D721Med (cell line): Measurements from ENCODE around the gene TOM1L2.

Experiments used
- DNase-seq: peaks from one replicate; pipeline ENCODE4 v3.0.0; 2011; ENCODE audit warnings: low spot score; ENCODE audit not compliant: insufficient read length
- FAIRE-seq: peaks from 2 replicates; lab custom pipeline; 2011; peaks lifted over from hg19 to GRCh38; lab: Jason Lieb, UNC
- TF ChIP-seq, protein P1 (sequence below): IDR thresholded peaks from 2 replicates; pipeline ENCODE4 v1.5.1; 2012; ENCODE audit warnings: mild to moderate bottlenecking, control low read depth; ENCODE audit not compliant: insufficient read depth; ENCODE audit errors: missing control alignments

TOM1L2 gene

DNA sequence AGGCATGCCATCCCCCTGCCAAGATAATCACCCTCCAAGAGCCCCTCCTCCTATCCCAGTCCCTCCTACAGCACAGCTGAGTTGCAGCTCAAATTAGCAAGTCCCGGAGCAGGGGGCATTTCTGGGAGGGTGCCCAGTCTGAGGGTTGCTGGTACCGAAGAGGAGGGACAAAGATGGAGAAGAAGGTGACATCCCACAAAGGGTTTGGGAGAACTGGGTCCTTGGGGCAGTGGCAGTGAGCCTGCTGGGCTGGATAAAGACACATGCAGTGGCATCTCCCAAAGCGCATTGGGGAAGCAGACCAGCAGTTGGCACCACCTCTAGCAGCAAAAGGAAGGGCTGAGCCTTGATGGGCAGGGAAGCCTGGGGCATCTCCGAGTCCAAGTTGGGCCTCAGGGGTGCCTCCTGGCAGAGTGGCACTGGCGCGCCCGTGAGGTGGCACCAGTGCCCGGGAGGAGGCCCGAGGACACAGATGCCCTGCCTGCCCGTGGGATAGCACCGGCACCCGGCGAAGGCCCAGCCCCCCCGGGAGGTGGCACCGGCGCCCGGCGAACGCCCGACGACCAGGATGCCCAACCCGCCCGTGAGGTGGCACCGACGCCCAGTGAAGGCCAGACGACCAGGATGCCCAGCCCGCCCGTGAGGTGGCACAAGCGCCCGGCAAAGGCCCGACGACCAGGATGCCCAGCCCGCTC is 622 bp downstream of the TOM1L2 start:
- FAIRE-seq (no peak), DNase-seq (no peak)
- TF ChIP-seq, protein P1, sequence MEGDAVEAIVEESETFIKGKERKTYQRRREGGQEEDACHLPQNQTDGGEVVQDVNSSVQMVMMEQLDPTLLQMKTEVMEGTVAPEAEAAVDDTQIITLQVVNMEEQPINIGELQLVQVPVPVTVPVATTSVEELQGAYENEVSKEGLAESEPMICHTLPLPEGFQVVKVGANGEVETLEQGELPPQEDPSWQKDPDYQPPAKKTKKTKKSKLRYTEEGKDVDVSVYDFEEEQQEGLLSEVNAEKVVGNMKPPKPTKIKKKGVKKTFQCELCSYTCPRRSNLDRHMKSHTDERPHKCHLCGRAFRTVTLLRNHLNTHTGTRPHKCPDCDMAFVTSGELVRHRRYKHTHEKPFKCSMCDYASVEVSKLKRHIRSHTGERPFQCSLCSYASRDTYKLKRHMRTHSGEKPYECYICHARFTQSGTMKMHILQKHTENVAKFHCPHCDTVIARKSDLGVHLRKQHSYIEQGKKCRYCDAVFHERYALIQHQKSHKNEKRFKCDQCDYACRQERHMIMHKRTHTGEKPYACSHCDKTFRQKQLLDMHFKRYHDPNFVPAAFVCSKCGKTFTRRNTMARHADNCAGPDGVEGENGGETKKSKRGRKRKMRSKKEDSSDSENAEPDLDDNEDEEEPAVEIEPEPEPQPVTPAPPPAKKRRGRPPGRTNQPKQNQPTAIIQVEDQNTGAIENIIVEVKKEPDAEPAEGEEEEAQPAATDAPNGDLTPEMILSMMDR, result no peak

DNA sequence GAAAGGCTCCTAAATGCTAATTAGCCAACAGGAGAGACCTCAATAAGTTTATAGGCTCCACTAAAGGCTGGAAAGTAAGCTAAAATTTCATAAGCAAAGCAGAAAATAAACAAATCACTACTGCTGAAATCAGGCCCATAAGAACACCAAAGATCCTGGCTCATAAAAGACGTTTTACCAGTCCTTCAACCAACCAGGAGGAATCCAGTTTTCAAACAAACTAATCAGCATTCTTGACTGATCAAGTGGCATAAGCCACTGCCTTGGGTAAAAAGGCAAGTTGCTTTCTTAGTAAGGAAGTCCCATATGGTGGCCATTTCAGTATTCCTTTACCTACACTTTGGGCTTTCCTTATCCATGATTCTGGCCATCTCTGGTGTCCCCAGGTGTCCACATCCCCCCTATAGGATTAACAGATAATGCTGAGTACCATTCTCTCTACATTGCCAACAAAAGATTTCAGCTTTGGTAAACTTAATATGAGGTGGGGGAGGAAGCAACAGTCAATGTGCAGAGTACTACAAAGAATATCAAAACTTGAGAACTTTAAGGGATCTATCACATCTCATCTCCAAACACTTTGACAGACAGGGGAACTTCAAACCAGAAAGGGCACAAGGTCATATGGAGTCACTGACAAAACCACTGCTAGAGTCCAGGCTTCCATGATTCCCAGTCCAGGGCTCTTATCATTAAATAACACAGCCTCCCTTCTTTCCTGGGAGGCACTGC is 1.3 kb downstream of the TOM1L2 start:
- DNase-seq, result no peak
- no peak for FAIRE-seq
- TF ChIP-seq, protein P1, result no peak

DNA sequence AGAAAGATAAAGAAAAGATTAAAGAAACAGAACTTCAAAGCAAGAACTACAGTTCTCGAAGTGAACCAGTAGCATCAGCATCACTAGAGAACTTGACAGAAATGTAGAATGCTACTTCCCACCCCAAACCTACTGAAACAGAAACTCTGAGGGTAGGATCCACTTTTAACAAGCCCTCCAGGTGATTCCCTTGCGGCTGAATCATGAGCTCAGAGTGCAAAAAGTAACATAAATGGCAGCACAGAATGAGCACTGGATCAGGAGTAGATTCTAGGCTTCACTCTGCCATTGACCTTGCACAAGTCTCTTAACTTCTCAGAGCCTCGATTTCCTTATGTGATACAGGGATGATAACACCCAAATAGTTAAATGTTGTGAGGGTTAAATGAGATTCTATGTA is 5.8 kb downstream of the TOM1L2 start:
- DNase-seq (no peak), FAIRE-seq (no peak)
- TF ChIP-seq, protein P1, result no peak

DNA sequence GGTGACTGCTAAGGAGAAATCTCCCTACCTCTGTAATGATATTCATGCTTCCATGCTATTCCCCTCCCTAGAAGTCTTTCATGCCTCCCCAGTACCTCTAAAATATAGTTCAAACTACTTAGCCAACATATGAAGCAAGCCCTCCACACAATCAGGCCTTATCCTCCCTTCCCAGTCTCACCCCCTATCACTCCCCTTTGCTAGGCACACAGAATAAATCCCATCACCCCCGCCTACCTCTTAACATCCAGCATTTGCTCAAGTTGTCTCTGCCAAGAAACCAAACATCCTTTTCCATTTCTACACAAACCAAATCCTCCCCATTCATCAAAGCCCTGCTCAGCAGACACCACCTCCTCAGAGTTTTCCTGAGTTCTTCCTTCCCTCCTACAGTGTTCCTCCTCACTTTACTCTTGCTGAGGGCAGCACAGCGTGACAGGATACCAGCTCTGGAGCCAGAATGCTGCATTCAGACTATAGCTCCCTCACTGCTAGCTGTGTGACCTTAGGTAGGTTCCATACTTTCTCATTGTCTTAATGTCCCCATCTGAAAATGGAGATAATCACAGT is 7.0 kb downstream of the TOM1L2 start:
- DNase-seq, result no peak
- TF ChIP-seq, protein P1, result no peak
- FAIRE-seq, result no peak

DNA sequence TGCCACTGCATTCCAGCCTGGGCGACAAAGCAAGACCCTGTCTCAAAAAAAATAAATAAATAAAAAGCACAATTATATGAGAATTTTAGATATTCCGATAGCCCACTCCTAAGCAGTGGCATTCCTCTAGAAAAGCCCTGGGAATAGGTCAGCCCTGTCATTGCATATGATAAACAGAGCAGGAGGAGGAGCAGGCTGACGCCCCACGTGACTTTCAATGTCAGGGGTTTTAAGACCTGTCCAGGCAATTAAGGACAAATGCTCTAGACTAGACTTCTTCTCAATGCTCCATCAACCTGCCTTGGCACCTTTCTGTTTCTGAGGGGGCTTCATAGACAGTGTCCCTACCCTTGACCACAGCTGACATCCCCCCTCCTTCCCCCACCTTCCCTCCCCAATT is 7.5 kb downstream of the TOM1L2 start:
- DNase-seq, result no peak
- no peak for FAIRE-seq
- TF ChIP-seq, protein P1, result no peak

DNA sequence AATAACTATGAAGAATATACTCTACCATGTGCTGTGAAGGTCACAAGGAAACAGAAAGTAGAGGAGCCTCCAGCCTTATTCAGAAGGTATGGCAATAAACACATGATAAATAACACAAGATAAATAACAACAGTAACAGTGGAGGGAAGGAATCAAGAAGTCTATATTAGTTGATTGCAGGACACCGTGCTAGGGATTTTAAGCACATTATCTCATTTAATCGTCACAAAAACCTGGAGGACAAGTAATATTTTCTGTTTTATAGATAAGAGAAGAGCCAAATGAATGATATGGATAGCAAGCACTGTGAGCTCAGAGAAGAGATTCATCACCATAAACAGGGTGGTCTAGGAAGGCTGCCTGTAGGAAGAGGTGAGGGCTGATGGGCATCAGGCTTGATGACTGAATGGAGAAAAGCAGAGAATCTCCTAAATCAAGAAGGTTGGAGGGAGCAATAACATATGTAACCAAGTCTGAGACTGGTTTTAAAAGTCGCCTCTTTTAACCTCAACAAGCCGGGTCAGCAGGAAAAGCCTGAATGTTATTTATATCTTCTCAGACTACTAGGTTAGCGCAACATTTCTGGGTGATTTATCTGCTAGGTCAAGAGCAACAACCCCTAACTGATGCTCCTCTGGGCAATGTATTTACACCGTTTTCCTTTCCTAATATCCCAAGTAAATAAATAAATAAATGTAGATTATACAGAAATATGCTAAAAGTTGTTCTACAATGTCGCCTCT is 8.3 kb downstream of the TOM1L2 start:
- TF ChIP-seq, protein P1, result no peak
- DNase-seq (no peak), FAIRE-seq (no peak)
